HS-5 (cell line): ENCODE measurements around the gene TRUB2.

Source experiments
- DNase-seq: peaks from one replicate; pipeline ENCODE4 v3.0.0-alpha.2; 2012; ENCODE audit warnings: low read depth

TRUB2 gene

GRCh38 chr9:128271112-128271511, 51.1 kb downstream of the TRUB2 start:
- no peak for DNase-seq

- DNase-seq: no peak
Measured at GRCh38 chr9:128266868-128267590, 55.2 kb downstream of the TRUB2 start.

- DNase-seq: no peak
Measured at GRCh38 chr9:128265348-128265847, 56.8 kb downstream of the TRUB2 start.

GRCh38 chr9:128262687-128263086, 59.6 kb downstream of the TRUB2 start:
- no peak for DNase-seq

GRCh38 chr9:128260340-128260739, 61.9 kb downstream of the TRUB2 start:
- DNase-seq: no peak

GRCh38 chr9:128259156-128259555, 63.1 kb downstream of the TRUB2 start:
- no peak for DNase-seq

- DNase-seq: no peak
Measured at GRCh38 chr9:128258326-128258725, 63.9 kb downstream of the TRUB2 start.

GRCh38 chr9:128257907-128258306, 64.3 kb downstream of the TRUB2 start:
- no peak for DNase-seq

GRCh38 chr9:128257086-128257825, 65.0 kb downstream of the TRUB2 start:
- DNase-seq: no peak
